ENCODE data around the gene SLC6A5. TPM values are rescaled to one million over a fixed set of nuclear protein-coding genes. Genes with fewer than 3 reads are reported as not detected.

Gene SLC6A5
- total and polyA plus RNA-seq, 2 of the 4 experiments (the other 2 are of a cell fraction), result not detected

DNA sequence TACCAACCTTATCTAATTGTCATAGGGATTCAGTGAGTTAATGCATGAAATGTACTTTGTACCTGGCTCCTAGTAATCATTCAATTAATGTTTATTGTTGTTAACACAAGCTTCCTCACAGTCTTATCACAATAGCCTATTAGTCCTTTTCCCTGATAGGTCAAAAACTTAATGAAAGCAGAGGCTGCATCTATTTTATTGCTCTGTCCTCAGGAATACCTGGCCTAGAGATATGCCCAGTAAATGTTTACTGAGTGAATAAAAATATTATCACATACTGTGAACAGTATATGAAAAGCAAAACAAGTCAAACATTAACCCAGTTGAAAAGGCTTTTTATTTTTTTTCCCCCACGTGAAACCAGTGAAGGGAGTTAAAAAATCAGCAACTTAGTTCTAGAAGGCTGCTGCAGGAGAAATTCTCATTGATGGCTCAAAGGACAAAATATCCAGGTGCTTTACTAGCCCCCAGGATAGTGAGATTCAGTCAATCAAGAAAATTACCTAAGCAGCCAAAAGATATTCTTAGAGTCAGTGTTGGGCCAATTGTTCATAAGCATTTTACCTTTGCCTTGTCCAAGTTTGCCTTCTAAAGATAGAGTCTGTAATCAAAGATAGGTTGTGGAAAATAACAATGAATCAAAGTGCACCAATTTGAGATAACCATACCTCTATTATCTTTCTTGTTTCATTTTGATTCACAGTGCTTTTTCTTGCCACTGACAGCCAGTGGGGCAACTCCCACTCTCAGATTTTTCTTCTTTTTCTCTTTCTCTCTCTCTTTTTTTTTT, 34.4 kb upstream of the SLC6A5 start:
- POLR2A ChIA-PET (ENCODE audit: unreplicated experiment), result no interaction called here
- dilution Hi-C loops (cut with HindIII; ENCODE audit: low sequenced_read_pairs, unreplicated experiment) (no loop called here), in situ Hi-C loops (cut with MboI; ENCODE audit: low sequenced_read_pairs) (no loop called here), intact Hi-C loops (cut with micrococcal nuclease) (no loop called here)
- Histone ChIP-seq H3K4me1 (ENCODE audit: control insufficient read depth, insufficient read depth, low read length) (no peaks in the 10 kb centered on the region), H3K79me1 (ENCODE audit: low read depth in 1 of 2, low read length in 2 of 2) (no peaks in the 10 kb centered on the region), H2BK15ac (ENCODE audit: low read depth, low read length) (no peak overlapping the region), H3K4me3 (ENCODE audit: insufficient read depth, low read depth, low read length) (no peak overlapping the region), H3K27ac (ENCODE audit: insufficient read depth, low read length) (no peak overlapping the region), H3K9me3 (ENCODE audit: control insufficient read depth, insufficient read depth, low read length) (no peaks in the 10 kb centered on the region), H3K18ac (ENCODE audit: low read depth, low read length) (no peak overlapping the region), H4K20me1 (ENCODE audit: insufficient read depth, low read length) (no peaks in the 10 kb centered on the region), H3K56ac (ENCODE audit: extremely low read depth, insufficient read depth, low read length) (no peak overlapping the region), H3K9ac (ENCODE audit: low read depth, low read length) (no peak overlapping the region), H3K4ac (ENCODE audit: low read depth, low read length) (no peak overlapping the region), H2BK20ac (ENCODE audit: low read depth, low read length) (no peak overlapping the region), H2AK9ac (replicated peaks; ENCODE audit: low read depth, low read length, poor library complexity) (no peak overlapping the region), H3K36me3 (ENCODE audit: control insufficient read depth, insufficient read depth, low read length) (no peaks in the 10 kb centered on the region), H2BK120ac (ENCODE audit: low read depth, low read length) (no peak overlapping the region), H4K8ac (ENCODE audit: low read depth in 2 of 2, low read length in 2 of 2) (no peak overlapping the region), H4K5ac (ENCODE audit: low read depth, low read length) (no peak overlapping the region), H3K9me1 (ENCODE audit: insufficient read depth, low read length) (no peaks in the 10 kb centered on the region), H4K91ac (ENCODE audit: insufficient read depth, low read depth, low read length) (no peak overlapping the region), H3K4me2 (ENCODE audit: low read depth, low read length) (no peak overlapping the region), H2AK5ac (ENCODE audit: low read depth, low read length) (no peak overlapping the region), H2BK5ac (ENCODE audit: low read depth, low read length, poor library complexity, severe bottlenecking) (no peak overlapping the region), H3K23ac (ENCODE audit: low read depth, low read length) (no peak overlapping the region), H3K27me3 (ENCODE audit: control insufficient read depth, insufficient read depth, low read length) (no peaks in the 10 kb centered on the region), H2AFZ (replicated peaks; ENCODE audit: low read length, poor library complexity) (no peak overlapping the region), H3K14ac (replicated peaks; ENCODE audit: low read depth, low read length) (no peak overlapping the region)
- CTCF ChIA-PET, result no interaction called here
- ATAC-seq (ENCODE audit: low read depth) (no peak), DNase-seq (no peak)
- no CpG with 5 or more reads among the region's 1 CpG for WGBS, 2 experiments (ENCODE audit: extremely low coverage in 2 of 2, insufficient read length in 1 of 2)
- BruUV-seq (replicated peaks), result no TSS peak
- TF ChIP-seq, protein P1, sequence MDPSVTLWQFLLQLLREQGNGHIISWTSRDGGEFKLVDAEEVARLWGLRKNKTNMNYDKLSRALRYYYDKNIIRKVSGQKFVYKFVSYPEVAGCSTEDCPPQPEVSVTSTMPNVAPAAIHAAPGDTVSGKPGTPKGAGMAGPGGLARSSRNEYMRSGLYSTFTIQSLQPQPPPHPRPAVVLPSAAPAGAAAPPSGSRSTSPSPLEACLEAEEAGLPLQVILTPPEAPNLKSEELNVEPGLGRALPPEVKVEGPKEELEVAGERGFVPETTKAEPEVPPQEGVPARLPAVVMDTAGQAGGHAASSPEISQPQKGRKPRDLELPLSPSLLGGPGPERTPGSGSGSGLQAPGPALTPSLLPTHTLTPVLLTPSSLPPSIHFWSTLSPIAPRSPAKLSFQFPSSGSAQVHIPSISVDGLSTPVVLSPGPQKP (IDR thresholded peaks at IDR 0.05; ENCODE audit: borderline replicate concordance, low read depth, low read length), result no peak
- TF ChIP-seq, protein P2, sequence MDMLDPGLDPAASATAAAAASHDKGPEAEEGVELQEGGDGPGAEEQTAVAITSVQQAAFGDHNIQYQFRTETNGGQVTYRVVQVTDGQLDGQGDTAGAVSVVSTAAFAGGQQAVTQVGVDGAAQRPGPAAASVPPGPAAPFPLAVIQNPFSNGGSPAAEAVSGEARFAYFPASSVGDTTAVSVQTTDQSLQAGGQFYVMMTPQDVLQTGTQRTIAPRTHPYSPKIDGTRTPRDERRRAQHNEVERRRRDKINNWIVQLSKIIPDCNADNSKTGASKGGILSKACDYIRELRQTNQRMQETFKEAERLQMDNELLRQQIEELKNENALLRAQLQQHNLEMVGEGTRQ (IDR thresholded peaks at IDR 0.05; ENCODE audit: low read depth, low read length), result no peak
- TF ChIP-seq MAZ (IDR thresholded peaks at IDR 0.05; ENCODE audit: borderline replicate concordance, low read depth, low read length), result no peak
- TF ChIP-seq RFX5 (IDR thresholded peaks at IDR 0.05; ENCODE audit: low read depth, low read length), result no peak
- TF ChIP-seq RAD21 (IDR thresholded peaks at IDR 0.05; ENCODE audit: low read length), result no peak
- TF ChIP-seq, protein P3, sequence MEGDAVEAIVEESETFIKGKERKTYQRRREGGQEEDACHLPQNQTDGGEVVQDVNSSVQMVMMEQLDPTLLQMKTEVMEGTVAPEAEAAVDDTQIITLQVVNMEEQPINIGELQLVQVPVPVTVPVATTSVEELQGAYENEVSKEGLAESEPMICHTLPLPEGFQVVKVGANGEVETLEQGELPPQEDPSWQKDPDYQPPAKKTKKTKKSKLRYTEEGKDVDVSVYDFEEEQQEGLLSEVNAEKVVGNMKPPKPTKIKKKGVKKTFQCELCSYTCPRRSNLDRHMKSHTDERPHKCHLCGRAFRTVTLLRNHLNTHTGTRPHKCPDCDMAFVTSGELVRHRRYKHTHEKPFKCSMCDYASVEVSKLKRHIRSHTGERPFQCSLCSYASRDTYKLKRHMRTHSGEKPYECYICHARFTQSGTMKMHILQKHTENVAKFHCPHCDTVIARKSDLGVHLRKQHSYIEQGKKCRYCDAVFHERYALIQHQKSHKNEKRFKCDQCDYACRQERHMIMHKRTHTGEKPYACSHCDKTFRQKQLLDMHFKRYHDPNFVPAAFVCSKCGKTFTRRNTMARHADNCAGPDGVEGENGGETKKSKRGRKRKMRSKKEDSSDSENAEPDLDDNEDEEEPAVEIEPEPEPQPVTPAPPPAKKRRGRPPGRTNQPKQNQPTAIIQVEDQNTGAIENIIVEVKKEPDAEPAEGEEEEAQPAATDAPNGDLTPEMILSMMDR (conservative IDR thresholded peaks at IDR 0.05; ENCODE audit: low read depth, low read length), result no peak

Measured in IMR-90 (cell line).